ENCODE results near the gene SRGAP3.

SRGAP3 gene

GRCh38 chr3:9201955-9202354 lies 47.5 kb downstream of the SRGAP3 start:
- no peak for TF ChIP-seq CTCF (IDR thresholded peaks at IDR 0.05; ENCODE audit: extremely low read depth, insufficient read depth, missing control alignments)
- no peak for DNase-seq (ENCODE audit: low spot score)
- in situ Hi-C loops (cut with MboI; ENCODE audit: low pct_unique_long_range_greater_than_20kb, low sequenced_read_pairs, unreplicated experiment) = no loop called here

DNA sequence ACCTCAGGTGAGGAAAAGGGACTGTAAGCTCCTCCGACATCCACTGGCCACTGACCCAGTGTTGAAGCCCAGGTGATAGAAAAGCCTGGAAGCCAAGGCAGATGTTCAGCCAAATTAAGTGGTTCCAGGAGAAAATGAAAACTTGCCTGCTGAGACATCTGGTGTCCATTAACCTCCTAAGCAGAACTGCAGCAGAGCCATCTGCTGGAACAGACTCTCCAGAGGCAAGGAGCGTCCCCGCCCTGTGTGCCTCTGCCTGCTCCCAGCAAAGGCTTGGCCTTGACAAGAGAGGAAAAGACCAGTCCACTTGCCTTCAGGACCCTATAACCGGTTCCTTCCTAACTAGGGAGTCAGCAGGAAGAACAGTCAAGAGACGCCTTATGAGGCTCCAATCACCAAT lies 48.2 kb downstream of the SRGAP3 start:
- in situ Hi-C loops (cut with MboI; ENCODE audit: low pct_unique_long_range_greater_than_20kb, low sequenced_read_pairs, unreplicated experiment) = no loop called here
- no peak for TF ChIP-seq CTCF (IDR thresholded peaks at IDR 0.05; ENCODE audit: extremely low read depth, insufficient read depth, missing control alignments)
- no peak for DNase-seq (ENCODE audit: low spot score)

DNA sequence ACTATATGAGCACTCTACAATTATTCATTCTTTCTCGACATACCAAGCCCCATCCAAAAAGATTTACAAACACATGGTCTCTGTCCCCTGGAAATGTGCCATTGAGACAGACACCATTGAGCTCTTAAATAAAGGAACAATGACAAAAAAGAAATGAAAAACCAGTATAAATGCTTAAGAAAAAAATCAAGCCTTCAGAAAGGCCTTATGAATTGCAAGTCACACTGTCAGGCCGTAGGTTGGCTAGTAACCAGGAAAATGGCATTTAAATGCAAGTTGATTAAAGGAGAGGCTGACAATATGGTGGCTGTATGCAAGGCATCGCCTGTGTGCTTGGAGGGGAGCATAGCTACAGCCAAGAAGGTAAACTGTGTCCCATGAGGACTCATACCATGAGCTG lies 49.7 kb downstream of the SRGAP3 start:
- in situ Hi-C loops (cut with MboI; ENCODE audit: low pct_unique_long_range_greater_than_20kb, low sequenced_read_pairs, unreplicated experiment) = no loop called here
- no peak for TF ChIP-seq CTCF (IDR thresholded peaks at IDR 0.05; ENCODE audit: extremely low read depth, insufficient read depth, missing control alignments)
- DNase-seq (ENCODE audit: low spot score) = no peak

GRCh38 chr3:9198899-9199335 lies 50.5 kb downstream of the SRGAP3 start:
- TF ChIP-seq CTCF (IDR thresholded peaks at IDR 0.05; ENCODE audit: extremely low read depth, insufficient read depth, missing control alignments) = no peak
- in situ Hi-C loops (cut with MboI; ENCODE audit: low pct_unique_long_range_greater_than_20kb, low sequenced_read_pairs, unreplicated experiment) = no loop called here
- no peak for DNase-seq (ENCODE audit: low spot score)

DNA sequence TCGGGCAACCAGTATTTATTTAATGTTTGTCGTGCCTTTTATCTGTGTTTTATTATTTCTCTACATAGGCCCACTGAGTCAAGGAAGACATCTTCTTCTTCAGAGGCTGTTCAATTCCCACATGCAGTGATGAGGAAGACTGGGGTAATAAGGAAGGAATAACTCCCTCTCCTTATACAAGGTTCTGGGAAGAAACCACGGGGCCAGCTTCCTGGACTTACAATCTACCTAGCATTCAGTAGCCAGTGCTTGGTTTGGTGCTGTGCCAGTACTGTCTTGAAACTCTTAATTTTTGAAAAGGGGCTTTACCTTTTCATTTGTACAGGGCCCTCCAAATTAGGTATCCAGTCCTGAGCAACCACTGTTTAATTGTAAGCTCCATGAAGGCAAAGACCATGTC lies 51.2 kb downstream of the SRGAP3 start:
- no peak for TF ChIP-seq CTCF (IDR thresholded peaks at IDR 0.05; ENCODE audit: extremely low read depth, insufficient read depth, missing control alignments)
- no peak for DNase-seq (ENCODE audit: low spot score)
- in situ Hi-C loops (cut with MboI; ENCODE audit: low pct_unique_long_range_greater_than_20kb, low sequenced_read_pairs, unreplicated experiment) = no loop called here

DNA sequence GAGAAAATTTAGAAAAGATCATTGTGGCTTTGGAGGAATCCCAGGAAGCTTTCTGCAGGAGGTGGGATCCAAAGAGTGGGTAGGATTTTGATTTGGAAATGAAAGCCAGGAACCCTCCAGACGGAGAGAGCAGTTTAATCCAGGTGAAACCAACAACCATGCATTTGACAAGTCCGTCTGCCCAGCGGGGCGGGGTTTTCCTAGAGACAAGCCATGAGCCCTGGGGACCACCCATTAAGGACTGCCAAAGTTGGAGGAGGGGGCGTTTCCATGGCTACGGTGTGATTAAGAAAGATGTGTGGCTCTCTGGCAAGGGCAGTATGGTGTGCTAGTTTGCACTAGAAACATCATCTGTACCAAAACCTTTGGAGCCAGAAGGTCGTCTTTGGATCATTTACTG lies 53.4 kb downstream of the SRGAP3 start:
- in situ Hi-C loops (cut with MboI; ENCODE audit: low pct_unique_long_range_greater_than_20kb, low sequenced_read_pairs, unreplicated experiment) = no loop called here
- TF ChIP-seq CTCF (IDR thresholded peaks at IDR 0.05; ENCODE audit: extremely low read depth, insufficient read depth, missing control alignments) = no peak
- no peak for DNase-seq (ENCODE audit: low spot score)

DNA sequence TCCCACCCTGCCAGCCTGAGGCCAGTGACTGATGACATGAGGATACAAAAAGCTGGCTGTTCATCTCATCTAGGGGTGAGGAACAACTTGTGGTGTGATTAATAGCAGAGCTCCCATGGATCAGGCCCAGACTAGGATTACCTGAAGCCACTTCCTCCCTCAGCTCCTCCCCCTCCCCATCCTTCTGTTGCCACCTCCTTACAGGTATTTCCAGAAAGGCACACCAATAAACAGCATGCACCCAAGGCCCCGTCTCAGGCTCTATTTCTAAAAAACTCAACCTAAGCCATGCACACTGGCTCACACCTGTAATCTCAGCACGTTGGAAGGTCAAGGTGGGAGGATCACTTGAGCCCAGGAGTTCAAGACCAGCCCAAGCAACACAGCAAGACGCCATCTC lies 54.1 kb downstream of the SRGAP3 start:
- no peak for DNase-seq (ENCODE audit: low spot score)
- no peak for TF ChIP-seq CTCF (IDR thresholded peaks at IDR 0.05; ENCODE audit: extremely low read depth, insufficient read depth, missing control alignments)
- in situ Hi-C loops (cut with MboI; ENCODE audit: low pct_unique_long_range_greater_than_20kb, low sequenced_read_pairs, unreplicated experiment) = no loop called here
